Spleen (tissue), 11 donors: ENCODE data around the gene MMP17. TPM values are rescaled to one million over a fixed set of nuclear protein-coding genes. Genes with fewer than 3 reads are reported as not detected.

Experiments used
- DNase-seq: peaks from one replicate; pipeline ENCODE4 v3.0.0-alpha.2; 2020
- H3K27ac ChIP-seq, 8 donors: fragments of 200-600 bp; sonication (generic) in 7 of 8; 1 replicate in 4 of 8; 2 replicates in 4 of 8; pipeline versions ENCODE4 v1.5.0 to v1.8.0; 2016 to 2021; ENCODE audit warnings: inconsistent platforms in 4 of 8, mild to moderate bottlenecking in 4 of 8, moderate library complexity in 1 of 8
- H3K27me3 ChIP-seq, 7 donors: fragments of 200-600 bp; sonication (generic) in 6 of 7; replicated peaks in 1 of 7; 1 replicate in 4 of 7; 2 replicates in 3 of 7; pipeline versions ENCODE4 v1.5.0 to v1.8.0; 2016 to 2021; ENCODE audit warnings: inconsistent platforms in 3 of 7, mild to moderate bottlenecking in 1 of 7
- H3K36me3 ChIP-seq, 6 donors: fragments of 200-600 bp; sonication (generic) in 5 of 6; 1 replicate in 4 of 6; 2 replicates in 2 of 6; pipeline versions ENCODE4 v1.5.0 to v1.8.0; 2016 to 2021; ENCODE audit warnings: inconsistent platforms in 2 of 6
- H3K4me1 ChIP-seq, 6 donors: fragments of 200-600 bp; sonication (generic) in 5 of 6; 1 replicate in 3 of 6; 2 replicates in 3 of 6; pipeline versions ENCODE4 v1.5.0 to v1.8.0; 2016 to 2021; ENCODE audit warnings: inconsistent platforms in 3 of 6
- H3K4me3 ChIP-seq, 8 donors: fragments of 200-600 bp; sonication (generic) in 7 of 8; 1 replicate in 4 of 8; 2 replicates in 4 of 8; pipeline versions ENCODE4 v1.5.0 to v1.8.0; 2016 to 2021; ENCODE audit warnings: inconsistent platforms in 4 of 8, mild to moderate bottlenecking in 4 of 8, moderate library complexity in 2 of 8
- H3K9me3 ChIP-seq, 8 donors: fragments of 200-600 bp; sonication (generic) in 7 of 8; 1 replicate in 4 of 8; 2 replicates in 4 of 8; pipeline versions ENCODE4 v1.5.0 to v1.8.0; 2016 to 2021; ENCODE audit warnings: inconsistent platforms in 4 of 8
- POLR2A ChIP-seq, 3 donors: fragments of 450-650 bp; IDR thresholded peaks; one replicate each; pipeline ENCODE4 v1.5.1; 2017; ENCODE audit warnings: antibody characterized with exemption in 3 of 3, mild to moderate bottlenecking in 1 of 3
- POLR2AphosphoS5 ChIP-seq, 3 donors: sonication (generic); formaldehyde crosslinking; IDR thresholded peaks; one replicate each; pipeline ENCODE4 v1.5.1; 2017; ENCODE audit warnings: antibody characterized with exemption in 3 of 3
- WGBS, 5 donors: extraction: QIAGEN DNeasy Blood & Tissue Kit in 3 of 5; methylation state at CpG; one replicate each; pipeline versions ENCODE4 v1.1.5 to v1.1.7; 2013 to 2018; 5-methylcytosine and 5-hydroxymethylcytosine counted together
- intact Hi-C: fragments of 100-400 bp; cut with DNase I; formaldehyde crosslinking; loops from one replicate; pipeline ENCODE4 v1.15.0; 2023; ENCODE audit warnings: low total_unique reads
- polyA plus RNA-seq, 3 donors: library from polyadenylated mRNA; stranded (reverse); fragments of 200-250 nt; gene quantifications; one replicate each; pipeline ENCODE4 v1.2.1, GENCODE V29; 2013
- total RNA-seq, 7 donors: library from RNA; depleted of rRNA in 3 of 7; stranded (reverse); fragments of >200 nt in 3 of 7; fragmentation: NEBNext Ultra II Directional in 4 of 7; extraction: Animal tissue kit (Norgen Biotek cat#: 25700) in 4 of 7; gene quantifications; one replicate each; pipeline versions ENCODE4 v1.1.0 to v1.2.1, GENCODE V29; 2016 to 2021
- TF ChIP-seq, protein P1 (sequence below), 11 experiments: fragments of 200-600 bp in 7 of 11; fragments of 450-650 bp in 4 of 11; sonication (generic) in 4 of 11; IDR thresholded peaks in 8 of 11; conservative IDR thresholded peaks in 3 of 11; 1 replicate in 7 of 11; 2 replicates in 4 of 11; pipeline versions ENCODE4 v1.4.0 to v1.8.0; 2016 to 2021; ENCODE audit warnings: antibody characterized with exemption in 11 of 11, inconsistent platforms in 4 of 11, mild to moderate bottlenecking in 1 of 11
- donor health status: healthy with polysubstance abuse.
- donor health status: DM: no; HTN: no; CAD: no; lungs with moderate emphysema.
- donor health status: DM: no; HTN: no; CAD: no.
- donor health status: Bipolar disorder and iron deficiency.
- donor health status: healthy.
- donor health status: DM: no; HTN: no; CAD: no.
- donor health status: DM: yes; HTN: yes; CAD: no.

The MMP17 gene
- total and polyA plus RNA-seq, 10 donors, result 1.4 to 8.4 (median 3.5) TPM

DNA sequence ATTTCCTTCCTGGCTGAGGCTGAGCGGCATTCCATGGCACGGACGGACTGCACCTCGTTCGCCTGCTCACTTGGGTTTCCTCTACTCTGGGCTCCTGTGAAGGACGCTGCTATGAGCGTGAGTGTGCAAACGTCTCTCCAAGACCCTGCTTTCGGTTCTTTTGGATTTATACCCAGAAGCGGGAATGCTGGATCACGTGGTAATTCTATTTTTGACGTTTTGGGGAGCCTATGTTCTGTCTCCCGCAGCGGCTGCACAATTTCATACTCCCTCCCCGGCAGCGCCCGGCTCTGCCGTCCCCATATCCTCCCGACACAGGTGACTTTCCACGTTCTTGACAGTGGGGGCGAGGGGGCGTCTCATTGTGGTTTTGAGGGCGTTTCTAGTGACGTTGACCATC lies 20.6 kb downstream of the MMP17 start:
- intact Hi-C loops, result no loop called here
- no peaks in the 10 kb centered on the region for H3K9me3 ChIP-seq

GRCh38 chr12:131849700-131850553 lies 21.7 kb downstream of the MMP17 start:
- WGBS, 5 donors, result 86 to 90% (median 89%) methylated on average over 34 to 47 of the region's 47 CpGs
- peaks cover 0 to 37% (median 0%) of the 10 kb centered on the region in 7 donors for H3K27me3 ChIP-seq
- intact Hi-C loops, result no loop called here
- peak; percentile 74 for DNase-seq
- peaks cover 0 to 27% (median 7%) of the 10 kb centered on the region in 6 donors for H3K4me1 ChIP-seq
- peaks cover 0 to 5% (median 0%) of the 10 kb centered on the region in 6 donors for H3K36me3 ChIP-seq
- no peaks in the 10 kb centered on the region for H3K9me3 ChIP-seq
- no peak overlapping the region for H3K27ac ChIP-seq
- H3K4me3 ChIP-seq, result no peak overlapping the region
- TF ChIP-seq, protein P1, sequence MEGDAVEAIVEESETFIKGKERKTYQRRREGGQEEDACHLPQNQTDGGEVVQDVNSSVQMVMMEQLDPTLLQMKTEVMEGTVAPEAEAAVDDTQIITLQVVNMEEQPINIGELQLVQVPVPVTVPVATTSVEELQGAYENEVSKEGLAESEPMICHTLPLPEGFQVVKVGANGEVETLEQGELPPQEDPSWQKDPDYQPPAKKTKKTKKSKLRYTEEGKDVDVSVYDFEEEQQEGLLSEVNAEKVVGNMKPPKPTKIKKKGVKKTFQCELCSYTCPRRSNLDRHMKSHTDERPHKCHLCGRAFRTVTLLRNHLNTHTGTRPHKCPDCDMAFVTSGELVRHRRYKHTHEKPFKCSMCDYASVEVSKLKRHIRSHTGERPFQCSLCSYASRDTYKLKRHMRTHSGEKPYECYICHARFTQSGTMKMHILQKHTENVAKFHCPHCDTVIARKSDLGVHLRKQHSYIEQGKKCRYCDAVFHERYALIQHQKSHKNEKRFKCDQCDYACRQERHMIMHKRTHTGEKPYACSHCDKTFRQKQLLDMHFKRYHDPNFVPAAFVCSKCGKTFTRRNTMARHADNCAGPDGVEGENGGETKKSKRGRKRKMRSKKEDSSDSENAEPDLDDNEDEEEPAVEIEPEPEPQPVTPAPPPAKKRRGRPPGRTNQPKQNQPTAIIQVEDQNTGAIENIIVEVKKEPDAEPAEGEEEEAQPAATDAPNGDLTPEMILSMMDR (IDR thresholded peaks at IDR 0.05 in 8 of 11, conservative IDR thresholded peaks at IDR 0.05 in 3 of 11), result no peak
- TF ChIP-seq POLR2A (IDR thresholded peaks at IDR 0.05) (no peak), POLR2AphosphoS5 (IDR thresholded peaks at IDR 0.05) (no peak)

More for the DNA sequence above, 20.6 kb downstream of the MMP17 start:
- Histone ChIP-seq H3K27me3 (peaks cover 0 to 25% (median 0%) of the 10 kb centered on the region in 7 donors), H3K36me3 (peaks cover 0 to 5% (median 0%) of the 10 kb centered on the region in 6 donors), H3K4me3 (no peak overlapping the region), H3K4me1 (peaks cover 0 to 25% (median 7%) of the 10 kb centered on the region in 6 donors), H3K27ac (no peak overlapping the region)
- TF ChIP-seq POLR2A (IDR thresholded peaks at IDR 0.05), result no peak
- DNase-seq, result no peak
- 79 to 85% (median 82%) methylated on average over 19 to 24 of the region's 24 CpGs for WGBS, 5 donors

DNA sequence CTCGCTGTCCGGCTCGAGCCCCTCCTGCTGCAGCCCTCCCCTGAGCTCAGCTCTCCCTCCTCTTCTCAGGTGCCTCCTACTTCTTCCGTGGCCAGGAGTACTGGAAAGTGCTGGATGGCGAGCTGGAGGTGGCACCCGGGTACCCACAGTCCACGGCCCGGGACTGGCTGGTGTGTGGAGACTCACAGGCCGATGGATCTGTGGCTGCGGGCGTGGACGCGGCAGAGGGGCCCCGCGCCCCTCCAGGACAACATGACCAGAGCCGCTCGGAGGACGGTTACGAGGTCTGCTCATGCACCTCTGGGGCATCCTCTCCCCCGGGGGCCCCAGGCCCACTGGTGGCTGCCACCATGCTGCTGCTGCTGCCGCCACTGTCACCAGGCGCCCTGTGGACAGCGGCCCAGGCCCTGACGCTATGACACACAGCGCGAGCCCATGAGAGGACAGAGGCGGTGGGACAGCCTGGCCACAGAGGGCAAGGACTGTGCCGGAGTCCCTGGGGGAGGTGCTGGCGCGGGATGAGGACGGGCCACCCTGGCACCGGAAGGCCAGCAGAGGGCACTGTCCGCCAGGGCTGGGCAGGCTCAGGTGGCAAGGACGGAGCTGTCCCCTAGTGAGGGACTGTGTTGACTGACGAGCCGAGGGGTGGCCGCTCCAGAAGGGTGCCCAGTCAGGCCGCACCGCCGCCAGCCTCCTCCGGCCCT lies 22.8 kb downstream of the MMP17 start:
- no peaks in the 10 kb centered on the region for H3K36me3 ChIP-seq
- H3K4me1 ChIP-seq, result peaks cover 0 to 27% (median 7%) of the 10 kb centered on the region in 6 donors
- 78 to 93% (median 83%) methylated on average over 14 to 41 of the region's 41 CpGs for WGBS, 5 donors
- H3K9me3 ChIP-seq, result no peaks in the 10 kb centered on the region
- intact Hi-C loops, result no loop called here
- peak; percentile 66 for DNase-seq
- TF ChIP-seq, protein P1 (IDR thresholded peaks at IDR 0.05 in 8 of 11, conservative IDR thresholded peaks at IDR 0.05 in 3 of 11), result peak in 9 of 11 experiments; percentile 41 to 84 (median 77)
- TF ChIP-seq POLR2AphosphoS5 (IDR thresholded peaks at IDR 0.05) (peak; percentile 25 to 68 (median 61)), POLR2A (IDR thresholded peaks at IDR 0.05) (no peak)
- H3K27ac ChIP-seq, result no peak overlapping the region
- H3K4me3 ChIP-seq, result no peak overlapping the region
- H3K27me3 ChIP-seq, result peaks cover 0 to 48% (median 6%) of the 10 kb centered on the region in 7 donors

DNA sequence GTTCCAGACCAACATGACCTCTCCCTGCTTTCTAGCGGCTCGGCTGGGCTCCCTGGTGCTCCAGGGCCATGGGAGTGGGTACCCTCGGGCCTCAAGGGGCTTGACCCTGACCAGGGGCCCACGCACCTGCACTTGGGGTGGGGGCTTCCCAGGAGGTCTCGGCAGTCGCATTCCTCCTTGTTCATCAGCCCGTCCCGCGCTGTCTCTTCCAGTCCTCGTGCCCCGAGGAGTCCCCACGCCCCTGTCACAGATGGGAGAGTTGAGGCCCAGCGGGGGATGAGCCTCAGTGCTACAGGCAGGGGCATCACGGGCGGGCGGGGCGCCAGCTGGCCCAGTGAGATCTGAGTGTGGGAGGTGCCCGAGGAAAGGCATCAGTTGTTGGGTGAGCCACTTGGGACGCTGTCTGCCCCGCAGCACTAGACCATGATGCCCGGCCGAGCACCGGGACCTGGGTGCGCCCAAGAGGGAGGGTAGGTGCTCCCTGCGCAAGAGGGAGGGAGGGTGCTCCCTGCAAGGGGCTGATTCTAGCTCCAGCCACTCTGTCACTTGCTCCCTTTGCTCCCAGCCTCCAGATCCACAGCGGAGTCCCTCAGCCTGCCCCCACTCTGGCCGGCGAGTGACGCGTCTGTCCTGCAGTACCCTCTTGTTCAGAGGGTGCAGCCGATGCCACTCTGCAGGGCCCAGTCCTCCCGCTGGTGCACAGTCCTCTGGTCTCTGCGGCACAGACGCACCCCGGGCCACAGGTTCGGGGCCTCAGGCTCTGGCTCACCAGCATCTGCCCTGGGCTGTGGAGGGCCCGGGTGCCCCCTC lies 23.8 kb downstream of the MMP17 start:
- intact Hi-C loops, result no loop called here
- WGBS, 5 donors, result 73 to 87% (median 76%) methylated on average over 26 to 37 of the region's 37 CpGs

More for the DNA sequence above, 23.8 kb downstream of the MMP17 start:
- H3K27ac ChIP-seq, result no peak overlapping the region
- H3K36me3 ChIP-seq, result no peaks in the 10 kb centered on the region
- no peak overlapping the region for H3K4me3 ChIP-seq
- no peak for DNase-seq
- no peaks in the 10 kb centered on the region for H3K9me3 ChIP-seq
- no peak for TF ChIP-seq POLR2A (IDR thresholded peaks at IDR 0.05)
- peaks cover 0 to 27% (median 7%) of the 10 kb centered on the region in 6 donors for H3K4me1 ChIP-seq
- peaks cover 0 to 55% (median 6%) of the 10 kb centered on the region in 7 donors for H3K27me3 ChIP-seq
